ENCODE data around the gene XPO4. TPM values are rescaled to one million over a fixed set of nuclear protein-coding genes. Genes with fewer than 3 reads are reported as not detected.
"Not testable (repeated sequence)": the region's sequence is repeated elsewhere in the genome, so short reads cannot be mapped to it uniquely, and the experiment has no call there.

The XPO4 gene
- total RNA-seq, 2 donors from 2014 or later: 20.8 to 26.8 TPM

GRCh38 chr13:20915676-20916075 lies 13.1 kb upstream of the XPO4 start:
- DNase-seq; H3K4me3 Mint-ChIP-seq; H3K27me3 Mint-ChIP-seq (ENCODE audit: low read depth); H3K36me3 Mint-ChIP-seq (ENCODE audit: insufficient read depth in 2 of 2); H3K4me1 Mint-ChIP-seq (ENCODE audit: low read depth); H3K27ac Mint-ChIP-seq; ATAC-seq (replicated peaks in 1 of 2); H3K9me3 Mint-ChIP-seq: not testable (repeated sequence)

- Mint-ChIP-seq H3K27me3 (ENCODE audit: low read depth) (no peaks in the 10 kb centered on the region), H3K36me3 (ENCODE audit: insufficient read depth in 2 of 2) (no peaks in the 10 kb centered on the region), H3K4me3 (no peak overlapping the region), H3K4me1 (ENCODE audit: low read depth) (no peaks in the 10 kb centered on the region), H3K27ac (no peak overlapping the region), H3K9me3 (peaks cover 0 to 2% of the 10 kb centered on the region in 2 donors)
- DNase-seq: no peak
- no peak for ATAC-seq (replicated peaks in 1 of 2)
Measured at GRCh38 chr13:20911037-20911436, 8.5 kb upstream of the XPO4 start.

- DNase-seq (no peak), ATAC-seq (replicated peaks in 1 of 2) (no peak)
- Mint-ChIP-seq H3K27me3 (ENCODE audit: low read depth) (no peaks in the 10 kb centered on the region), H3K4me1 (ENCODE audit: low read depth) (no peaks in the 10 kb centered on the region), H3K9me3 (peaks cover 0 to 2% of the 10 kb centered on the region in 2 donors), H3K4me3 (no peak overlapping the region), H3K36me3 (ENCODE audit: insufficient read depth in 2 of 2) (no peaks in the 10 kb centered on the region), H3K27ac (no peak overlapping the region)
Measured at GRCh38 chr13:20908714-20909497, 6.4 kb upstream of the XPO4 start.

GRCh38 chr13:20904908-20905307 lies 2.4 kb upstream of the XPO4 start:
- Mint-ChIP-seq H3K27ac (no peak overlapping the region), H3K4me3 (no peak overlapping the region), H3K27me3 (ENCODE audit: low read depth) (no peaks in the 10 kb centered on the region), H3K4me1 (ENCODE audit: low read depth) (peaks cover 28% of the 10 kb centered on the region), H3K9me3 (no peaks in the 10 kb centered on the region), H3K36me3 (ENCODE audit: insufficient read depth in 2 of 2) (peaks cover 0 to 1% of the 10 kb centered on the region in 2 donors)
- ATAC-seq (replicated peaks in 1 of 2) (no peak), DNase-seq (no peak)

- H3K9me3 Mint-ChIP-seq: no peaks in the 10 kb centered on the region
- H3K4me3 Mint-ChIP-seq: peak overlapping the region; percentile 96 to 98
- ATAC-seq (replicated peaks in 1 of 2) (no peak), DNase-seq (no peak)
- H3K27ac Mint-ChIP-seq: peak overlapping the region; percentile 98
- peaks cover 46% of the 10 kb centered on the region for H3K4me1 Mint-ChIP-seq (ENCODE audit: low read depth)
- H3K27me3 Mint-ChIP-seq (ENCODE audit: low read depth): no peaks in the 10 kb centered on the region
- peaks cover 0 to 8% of the 10 kb centered on the region in 2 donors for H3K36me3 Mint-ChIP-seq (ENCODE audit: insufficient read depth in 2 of 2)
Measured at GRCh38 chr13:20903164-20903475, 574 bp upstream of the XPO4 start.

DNA sequence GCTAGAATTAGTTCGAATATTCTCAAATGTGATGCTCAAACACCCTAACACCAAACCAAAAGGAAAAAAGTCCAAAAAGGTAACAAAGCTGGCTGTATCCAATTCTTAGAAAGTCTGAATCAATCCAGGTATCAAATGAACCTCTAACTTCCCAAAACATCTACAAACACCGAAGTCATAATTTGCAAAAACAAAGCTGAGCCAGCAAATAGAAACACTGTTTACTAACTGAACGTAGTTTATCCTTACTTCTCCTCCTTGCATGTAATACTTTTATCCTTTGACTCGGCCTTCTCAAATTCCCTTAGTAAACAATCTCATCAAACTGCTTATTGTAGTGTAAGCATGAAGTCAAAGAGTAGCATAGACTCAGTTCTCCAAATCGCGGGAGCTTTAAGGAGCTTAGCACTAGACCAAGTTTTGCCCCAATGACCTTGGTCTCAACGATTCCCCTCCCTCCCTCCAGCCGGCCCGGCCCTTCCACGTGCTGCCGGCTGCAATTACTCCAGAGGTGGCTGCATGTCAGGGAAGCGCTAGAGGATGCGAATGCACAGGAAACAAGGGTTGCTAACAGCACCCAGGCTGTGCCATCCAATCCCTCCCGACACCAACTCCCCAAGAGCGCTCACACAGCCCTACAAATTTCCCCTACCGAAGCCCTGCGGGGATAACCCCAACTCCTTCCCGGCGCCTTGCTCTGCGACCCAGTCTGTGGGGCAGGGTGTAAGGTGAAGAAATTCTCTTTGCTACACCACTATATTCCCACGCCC lies 693 bp downstream of the XPO4 start:
- Mint-ChIP-seq H3K27me3 (ENCODE audit: low read depth) (no peaks in the 10 kb centered on the region), H3K36me3 (ENCODE audit: insufficient read depth in 2 of 2) (peaks cover 0 to 8% of the 10 kb centered on the region in 2 donors), H3K9me3 (no peaks in the 10 kb centered on the region), H3K4me1 (ENCODE audit: low read depth) (peaks cover 56% of the 10 kb centered on the region), H3K4me3 (peak overlapping the region; percentile 91 to 96), H3K27ac (peak overlapping the region; percentile 86)
- ATAC-seq (replicated peaks in 1 of 2): peak; percentile 24 to 31
- peak; percentile 21 to 29 for DNase-seq

- Mint-ChIP-seq H3K27ac (no peak overlapping the region), H3K36me3 (ENCODE audit: insufficient read depth in 2 of 2) (peaks cover 0 to 10% of the 10 kb centered on the region in 2 donors), H3K27me3 (ENCODE audit: low read depth) (no peaks in the 10 kb centered on the region), H3K4me3 (no peak overlapping the region), H3K4me1 (ENCODE audit: low read depth) (peaks cover 42% of the 10 kb centered on the region), H3K9me3 (no peaks in the 10 kb centered on the region)
- ATAC-seq (replicated peaks in 1 of 2) (no peak), DNase-seq (no peak)
Measured at GRCh38 chr13:20894245-20894644, 8.3 kb downstream of the XPO4 start.

DNA sequence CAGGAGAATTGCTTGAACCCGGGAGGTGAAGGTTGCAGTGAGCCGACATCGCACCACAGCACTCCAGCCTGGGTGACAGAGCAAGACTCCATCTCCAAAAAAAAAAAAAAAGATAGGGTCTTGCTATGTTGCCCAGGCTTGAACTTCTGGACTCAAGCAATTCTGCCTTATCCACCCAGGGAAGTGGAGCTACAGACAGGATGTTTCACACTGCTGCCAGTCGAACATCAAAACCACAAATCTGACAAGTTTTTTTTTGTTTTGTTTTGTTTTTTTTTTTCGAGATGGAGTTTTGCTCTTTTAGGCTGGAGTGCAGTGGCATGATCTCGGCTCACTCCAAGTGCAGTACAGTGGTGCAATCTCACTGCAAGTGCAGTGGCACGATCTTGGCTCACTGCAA lies 10.8 kb downstream of the XPO4 start:
- Mint-ChIP-seq H3K9me3 (no peaks in the 10 kb centered on the region), H3K27me3 (ENCODE audit: low read depth) (no peaks in the 10 kb centered on the region), H3K36me3 (ENCODE audit: insufficient read depth in 2 of 2) (peaks cover 0 to 8% of the 10 kb centered on the region in 2 donors), H3K27ac (no peak overlapping the region), H3K4me3 (no peak overlapping the region), H3K4me1 (ENCODE audit: low read depth) (peaks cover 20% of the 10 kb centered on the region)
- DNase-seq: no peak
- ATAC-seq (replicated peaks in 1 of 2): no peak

GRCh38 chr13:20891034-20891433 lies 11.5 kb downstream of the XPO4 start:
- DNase-seq: no peak
- Mint-ChIP-seq H3K27me3 (ENCODE audit: low read depth) (no peaks in the 10 kb centered on the region), H3K4me3 (no peak overlapping the region), H3K36me3 (ENCODE audit: insufficient read depth in 2 of 2) (peaks cover 0 to 9% of the 10 kb centered on the region in 2 donors), H3K9me3 (no peaks in the 10 kb centered on the region), H3K4me1 (ENCODE audit: low read depth) (peaks cover 20% of the 10 kb centered on the region), H3K27ac (no peak overlapping the region)
- ATAC-seq (replicated peaks in 1 of 2): no peak

- H3K36me3 Mint-ChIP-seq (ENCODE audit: insufficient read depth in 2 of 2); DNase-seq; H3K4me3 Mint-ChIP-seq; H3K9me3 Mint-ChIP-seq; H3K27me3 Mint-ChIP-seq (ENCODE audit: low read depth); H3K27ac Mint-ChIP-seq; ATAC-seq (replicated peaks in 1 of 2): not testable (repeated sequence)
- peaks cover 20% of the 10 kb centered on the region for H3K4me1 Mint-ChIP-seq (ENCODE audit: low read depth)
Measured at GRCh38 chr13:20890540-20890939, 12.0 kb downstream of the XPO4 start.

GRCh38 chr13:20882206-20882605 lies 20.3 kb downstream of the XPO4 start:
- H3K27me3 Mint-ChIP-seq (ENCODE audit: low read depth): no peaks in the 10 kb centered on the region
- peaks cover 26% of the 10 kb centered on the region for H3K4me1 Mint-ChIP-seq (ENCODE audit: low read depth)
- H3K36me3 Mint-ChIP-seq (ENCODE audit: insufficient read depth in 2 of 2): peaks cover 2 to 19% of the 10 kb centered on the region in 2 donors
- H3K9me3 Mint-ChIP-seq: peaks cover under 1 to 1% of the 10 kb centered on the region in 2 donors
- ATAC-seq (replicated peaks in 1 of 2) (no peak), DNase-seq (no peak)
- no peak overlapping the region for H3K4me3 Mint-ChIP-seq
- H3K27ac Mint-ChIP-seq: no peak overlapping the region

DNA sequence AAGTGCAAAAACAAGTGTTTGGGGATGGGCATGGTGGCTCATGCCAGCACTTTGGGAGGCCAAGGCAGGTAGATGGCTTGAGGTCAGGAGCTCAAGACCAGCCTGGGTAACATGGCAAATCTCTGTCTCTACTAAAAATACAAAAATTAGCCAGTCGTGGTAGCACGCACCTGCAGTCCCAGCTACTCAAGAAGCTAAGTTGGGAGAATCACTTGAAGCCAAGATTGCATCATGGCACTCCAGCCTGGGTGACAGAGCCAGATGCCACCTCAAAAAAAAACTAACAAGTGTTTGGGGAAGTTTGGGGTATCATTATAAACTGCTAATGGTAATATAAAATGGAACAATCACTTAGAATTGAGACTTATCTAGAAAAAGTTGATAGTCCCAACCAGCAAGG lies 24.6 kb downstream of the XPO4 start:
- Mint-ChIP-seq H3K4me1 (ENCODE audit: low read depth) (peaks cover 27% of the 10 kb centered on the region), H3K9me3 (peaks cover 4 to 7% of the 10 kb centered on the region in 2 donors), H3K27ac (no peak overlapping the region), H3K4me3 (no peak overlapping the region), H3K27me3 (ENCODE audit: low read depth) (no peaks in the 10 kb centered on the region), H3K36me3 (ENCODE audit: insufficient read depth in 2 of 2) (peaks cover 0 to 20% of the 10 kb centered on the region in 2 donors)
- ATAC-seq (replicated peaks in 1 of 2) (no peak), DNase-seq (no peak)

- not testable (repeated sequence) for H3K27me3 Mint-ChIP-seq (ENCODE audit: low read depth); H3K4me3 Mint-ChIP-seq; ATAC-seq (replicated peaks in 1 of 2); DNase-seq; H3K9me3 Mint-ChIP-seq; H3K27ac Mint-ChIP-seq
- peaks cover 0 to 22% of the 10 kb centered on the region in 2 donors for H3K36me3 Mint-ChIP-seq (ENCODE audit: insufficient read depth in 2 of 2)
- peaks cover 32% of the 10 kb centered on the region for H3K4me1 Mint-ChIP-seq (ENCODE audit: low read depth)
Measured at GRCh38 chr13:20876802-20877201, 25.7 kb downstream of the XPO4 start.

All from activated T-cell treated with anti-CD3 and anti-CD28 coated beads, Interleukin-2, amount 50 U/mL, for 72 hours (primary cell).